Neural cell (in vitro differentiated cells): ENCODE data around the gene KSR2.

Source experiments
- EP300 ChIP-seq: fragments of 450-650 bp; conservative IDR thresholded peaks from 2 replicates; pipeline ENCODE4 v1.6.1; 2014; ENCODE audit warnings: antibody characterized with exemption, mild to moderate bottlenecking, moderate library complexity; ENCODE audit not compliant: poor library complexity, severe bottlenecking
- SMC3 ChIP-seq: fragments of 450-650 bp; conservative IDR thresholded peaks from 2 replicates; pipeline ENCODE4 v1.6.1; 2014; ENCODE audit warnings: antibody characterized with exemption, mild to moderate bottlenecking, moderate library complexity; ENCODE audit not compliant: poor library complexity
- TF ChIP-seq, protein P1 (sequence below): fragments of 450-650 bp; IDR thresholded peaks from 2 replicates; pipeline ENCODE4 v1.5.1; 2014; ENCODE audit warnings: antibody characterized with exemption, mild to moderate bottlenecking, moderate library complexity; ENCODE audit not compliant: poor library complexity, severe bottlenecking

DNA sequence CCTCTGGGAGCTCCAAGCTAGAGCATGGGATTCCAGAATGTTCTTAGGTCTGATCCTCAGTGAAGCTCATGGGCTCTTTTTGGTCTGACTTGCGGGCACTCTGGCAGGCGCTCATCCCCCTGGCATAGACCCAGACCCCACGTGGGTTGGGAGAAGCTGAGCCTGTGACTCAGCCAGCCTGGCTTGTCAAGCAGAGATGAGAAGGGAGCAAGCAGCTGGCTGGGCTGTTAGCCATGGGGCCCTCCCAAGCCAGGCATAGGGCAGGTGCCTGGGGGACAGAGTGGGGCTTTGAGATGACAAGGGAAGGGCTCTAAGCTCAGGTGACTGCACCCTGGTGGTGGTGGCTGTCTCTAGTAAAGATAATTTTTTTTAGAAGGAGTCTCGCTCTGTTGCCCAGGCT is 527.0 kb downstream of the KSR2 start:
- TF ChIP-seq EP300 (no peak), SMC3 (no peak)
- TF ChIP-seq, protein P1, sequence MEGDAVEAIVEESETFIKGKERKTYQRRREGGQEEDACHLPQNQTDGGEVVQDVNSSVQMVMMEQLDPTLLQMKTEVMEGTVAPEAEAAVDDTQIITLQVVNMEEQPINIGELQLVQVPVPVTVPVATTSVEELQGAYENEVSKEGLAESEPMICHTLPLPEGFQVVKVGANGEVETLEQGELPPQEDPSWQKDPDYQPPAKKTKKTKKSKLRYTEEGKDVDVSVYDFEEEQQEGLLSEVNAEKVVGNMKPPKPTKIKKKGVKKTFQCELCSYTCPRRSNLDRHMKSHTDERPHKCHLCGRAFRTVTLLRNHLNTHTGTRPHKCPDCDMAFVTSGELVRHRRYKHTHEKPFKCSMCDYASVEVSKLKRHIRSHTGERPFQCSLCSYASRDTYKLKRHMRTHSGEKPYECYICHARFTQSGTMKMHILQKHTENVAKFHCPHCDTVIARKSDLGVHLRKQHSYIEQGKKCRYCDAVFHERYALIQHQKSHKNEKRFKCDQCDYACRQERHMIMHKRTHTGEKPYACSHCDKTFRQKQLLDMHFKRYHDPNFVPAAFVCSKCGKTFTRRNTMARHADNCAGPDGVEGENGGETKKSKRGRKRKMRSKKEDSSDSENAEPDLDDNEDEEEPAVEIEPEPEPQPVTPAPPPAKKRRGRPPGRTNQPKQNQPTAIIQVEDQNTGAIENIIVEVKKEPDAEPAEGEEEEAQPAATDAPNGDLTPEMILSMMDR = no peak
